Measurements from ENCODE around the gene KNDC1.
"Not testable (repeated sequence)": the region's sequence is repeated elsewhere in the genome, so short reads cannot be mapped to it uniquely, and the experiment has no call there.

KNDC1 gene

DNA sequence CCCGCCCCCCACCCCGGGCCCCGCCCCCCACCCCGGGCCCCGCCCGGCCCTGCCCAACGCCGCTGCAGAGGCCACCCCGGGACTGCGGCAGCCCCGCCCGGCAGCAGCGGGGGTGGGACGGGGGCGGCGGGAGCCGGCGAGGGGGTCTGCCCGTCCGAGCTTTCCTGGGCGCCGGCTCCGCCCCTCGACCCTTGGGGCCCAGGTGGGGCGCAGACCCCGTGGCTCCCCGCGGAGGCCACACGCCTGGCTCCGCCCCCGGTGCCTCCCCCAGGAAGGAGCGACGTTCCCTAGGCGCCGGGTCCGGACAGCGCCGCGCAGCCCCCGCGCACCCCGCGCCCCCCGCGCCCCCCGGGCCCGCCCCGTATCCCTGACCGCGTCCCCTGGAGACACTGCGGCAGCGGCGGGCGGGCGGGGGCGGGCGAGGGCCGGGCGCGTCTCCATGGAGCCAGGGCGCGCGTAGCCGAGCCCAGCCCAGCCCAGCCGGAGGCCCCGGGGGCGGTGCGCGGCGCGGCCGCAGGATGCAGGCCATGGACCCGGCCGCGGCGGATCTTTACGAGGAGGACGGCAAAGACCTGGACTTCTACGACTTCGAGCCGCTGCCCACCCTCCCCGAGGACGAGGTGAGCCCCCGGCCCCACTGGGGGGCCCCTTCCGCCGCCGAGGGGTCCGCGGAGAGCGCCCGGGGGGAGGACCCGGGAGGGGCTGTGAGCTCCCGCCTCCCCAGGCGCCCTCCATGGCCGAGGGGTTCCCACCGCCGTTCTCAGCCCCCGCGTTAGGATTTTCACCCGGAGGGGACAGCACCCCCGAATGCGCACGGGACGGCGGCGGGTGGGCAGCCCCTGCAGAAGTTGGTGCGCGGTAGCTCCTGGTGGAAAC, at the start of gene KNDC1:
KNDC1 (plus strand) TSS at position 270 of the 876 bp plus-strand sequence; CDS start at position 519, 249 bp downstream.
- Histone ChIP-seq H3K36me3 (ENCODE audit: insufficient read depth, low read length) (no peaks in the 10 kb centered on the region), H2AFZ (ENCODE audit: low read depth, low read length) (peak within 1 kb of the TSS; percentile 83), H3K9me3 (ENCODE audit: low read length) (peaks cover 2% of the 10 kb centered on the region), H3K27me3 (ENCODE audit: insufficient read depth, low read length) (peaks cover 5% of the 10 kb centered on the region), H3K4me1 (ENCODE audit: insufficient read depth, low read length) (peaks cover 14% of the 10 kb centered on the region), H3K4me3 (ENCODE audit: low read length) (peak within 1 kb of the TSS; percentile 76)

DNA sequence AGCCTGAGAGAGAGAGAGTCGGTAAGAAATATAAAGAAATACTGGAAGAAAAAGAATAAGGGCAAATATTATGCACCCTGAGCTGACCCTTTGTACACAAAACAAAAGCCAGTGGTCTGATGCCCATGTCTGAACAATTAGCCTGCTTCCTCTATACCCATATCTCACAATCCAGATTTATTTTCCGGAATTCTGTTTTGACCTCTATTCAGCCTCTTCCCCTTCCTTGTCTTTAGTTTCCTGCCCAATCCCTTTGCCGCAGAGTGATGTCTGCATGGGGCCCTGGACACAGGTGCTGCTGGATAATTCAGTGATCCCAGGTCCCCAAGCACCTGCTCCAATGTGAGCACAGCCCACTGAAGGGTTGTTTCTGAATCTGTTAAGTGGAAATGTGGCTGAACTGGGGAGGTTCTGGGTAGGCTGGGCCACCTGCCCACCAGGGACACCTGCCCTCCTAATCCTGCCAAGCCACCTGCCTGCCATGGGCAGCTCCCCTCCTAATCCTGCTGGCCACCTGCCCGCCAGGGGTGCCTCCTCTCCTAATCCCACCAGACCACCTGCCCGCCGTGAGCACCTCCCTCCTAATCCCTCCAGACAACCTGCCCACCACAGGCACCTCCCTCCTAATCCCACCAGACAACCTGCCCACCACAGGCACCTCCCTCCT, 49.3 kb upstream of the KNDC1 start:
- no peak overlapping the region for H3K4me3 ChIP-seq (ENCODE audit: low read length)
- H3K9me3 ChIP-seq (ENCODE audit: low read length) = peaks cover 38% of the 10 kb centered on the region
- H3K27me3 ChIP-seq (ENCODE audit: insufficient read depth, low read length) = no peaks in the 10 kb centered on the region
- no peaks in the 10 kb centered on the region for H3K4me1 ChIP-seq (ENCODE audit: insufficient read depth, low read length)
- no peak overlapping the region for H2AFZ ChIP-seq (ENCODE audit: low read depth, low read length)
- H3K36me3 ChIP-seq (ENCODE audit: insufficient read depth, low read length) = no peaks in the 10 kb centered on the region

GRCh38 chr10:133111640-133112039, 48.4 kb upstream of the KNDC1 start:
- not testable (repeated sequence) for H2AFZ ChIP-seq (ENCODE audit: low read depth, low read length); H3K36me3 ChIP-seq (ENCODE audit: insufficient read depth, low read length); H3K4me3 ChIP-seq (ENCODE audit: low read length); H3K27me3 ChIP-seq (ENCODE audit: insufficient read depth, low read length); H3K4me1 ChIP-seq (ENCODE audit: insufficient read depth, low read length)
- peaks cover 34% of the 10 kb centered on the region for H3K9me3 ChIP-seq (ENCODE audit: low read length)

- Histone ChIP-seq H3K4me3 (ENCODE audit: low read length) (no peak overlapping the region), H2AFZ (ENCODE audit: low read depth, low read length) (no peak overlapping the region), H3K9me3 (ENCODE audit: low read length) (peaks cover 26% of the 10 kb centered on the region), H3K36me3 (ENCODE audit: insufficient read depth, low read length) (no peaks in the 10 kb centered on the region), H3K27me3 (ENCODE audit: insufficient read depth, low read length) (no peaks in the 10 kb centered on the region), H3K4me1 (ENCODE audit: insufficient read depth, low read length) (no peaks in the 10 kb centered on the region)
Measured at GRCh38 chr10:133113146-133113830, 46.7 kb upstream of the KNDC1 start.

DNA sequence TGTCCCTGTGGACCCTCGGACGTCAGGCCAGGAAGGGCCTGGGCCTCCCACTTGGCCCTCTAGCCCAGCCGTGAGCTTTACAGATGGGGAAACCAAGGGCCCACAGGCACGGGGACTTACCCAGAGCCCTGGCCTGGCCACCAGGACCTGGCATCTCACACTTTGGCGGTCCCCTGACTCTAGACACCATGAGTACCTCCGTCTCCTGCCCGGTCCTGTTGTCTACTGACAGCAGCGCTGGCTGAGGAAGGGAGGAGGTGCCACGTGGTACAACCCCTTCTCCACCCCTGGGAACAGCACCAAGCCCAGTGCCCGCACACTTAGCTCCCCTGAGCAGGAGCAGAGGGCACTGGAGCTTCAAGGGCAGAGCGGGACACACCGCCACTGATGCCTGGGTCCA, 46.2 kb upstream of the KNDC1 start:
- H3K4me3 ChIP-seq (ENCODE audit: low read length) = no peak overlapping the region
- peaks cover 26% of the 10 kb centered on the region for H3K9me3 ChIP-seq (ENCODE audit: low read length)
- H2AFZ ChIP-seq (ENCODE audit: low read depth, low read length) = no peak overlapping the region
- H3K4me1 ChIP-seq (ENCODE audit: insufficient read depth, low read length) = no peaks in the 10 kb centered on the region
- H3K27me3 ChIP-seq (ENCODE audit: insufficient read depth, low read length) = no peaks in the 10 kb centered on the region
- H3K36me3 ChIP-seq (ENCODE audit: insufficient read depth, low read length) = no peaks in the 10 kb centered on the region

DNA sequence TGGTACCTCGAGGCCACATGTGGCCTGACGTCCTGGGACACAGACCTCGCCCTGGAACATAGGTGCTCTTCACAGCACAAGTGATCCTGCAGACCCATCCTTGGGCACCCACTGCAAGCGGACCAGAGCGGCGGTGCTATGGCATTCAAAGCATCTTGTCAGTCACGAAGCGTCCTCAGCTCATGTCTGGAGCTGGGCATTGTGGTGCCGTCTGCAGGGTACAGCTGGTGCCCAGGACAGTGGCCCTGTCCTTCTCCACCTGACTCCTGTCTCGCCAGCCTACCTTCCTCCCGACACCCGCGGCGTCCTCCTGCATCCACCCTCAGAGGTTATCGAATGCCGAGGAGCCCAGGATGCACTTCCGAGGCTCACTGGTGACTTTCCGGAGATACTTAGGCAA, 45.8 kb upstream of the KNDC1 start:
- H2AFZ ChIP-seq (ENCODE audit: low read depth, low read length) = no peak overlapping the region
- H3K27me3 ChIP-seq (ENCODE audit: insufficient read depth, low read length) = no peaks in the 10 kb centered on the region
- H3K4me1 ChIP-seq (ENCODE audit: insufficient read depth, low read length) = no peaks in the 10 kb centered on the region
- no peaks in the 10 kb centered on the region for H3K36me3 ChIP-seq (ENCODE audit: insufficient read depth, low read length)
- peaks cover 28% of the 10 kb centered on the region for H3K9me3 ChIP-seq (ENCODE audit: low read length)
- H3K4me3 ChIP-seq (ENCODE audit: low read length) = no peak overlapping the region

GRCh38 chr10:133114726-133115452, 45.1 kb upstream of the KNDC1 start:
- no peaks in the 10 kb centered on the region for H3K27me3 ChIP-seq (ENCODE audit: insufficient read depth, low read length)
- no peaks in the 10 kb centered on the region for H3K36me3 ChIP-seq (ENCODE audit: insufficient read depth, low read length)
- no peak overlapping the region for H2AFZ ChIP-seq (ENCODE audit: low read depth, low read length)
- no peaks in the 10 kb centered on the region for H3K4me1 ChIP-seq (ENCODE audit: insufficient read depth, low read length)
- H3K9me3 ChIP-seq (ENCODE audit: low read length) = peaks cover 25% of the 10 kb centered on the region
- no peak overlapping the region for H3K4me3 ChIP-seq (ENCODE audit: low read length)

- Histone ChIP-seq H3K27me3 (ENCODE audit: insufficient read depth, low read length) (no peaks in the 10 kb centered on the region), H2AFZ (ENCODE audit: low read depth, low read length) (no peak overlapping the region), H3K9me3 (ENCODE audit: low read length) (peaks cover 20% of the 10 kb centered on the region), H3K4me3 (ENCODE audit: low read length) (no peak overlapping the region), H3K4me1 (ENCODE audit: insufficient read depth, low read length) (no peaks in the 10 kb centered on the region), H3K36me3 (ENCODE audit: insufficient read depth, low read length) (no peaks in the 10 kb centered on the region)
Measured at GRCh38 chr10:133115453-133115842, 44.6 kb upstream of the KNDC1 start.

GRCh38 chr10:133115976-133116375, 44.0 kb upstream of the KNDC1 start:
- H3K4me3 ChIP-seq (ENCODE audit: low read length) = no peak overlapping the region
- H3K9me3 ChIP-seq (ENCODE audit: low read length) = peaks cover 20% of the 10 kb centered on the region
- H3K4me1 ChIP-seq (ENCODE audit: insufficient read depth, low read length) = no peaks in the 10 kb centered on the region
- no peaks in the 10 kb centered on the region for H3K36me3 ChIP-seq (ENCODE audit: insufficient read depth, low read length)
- H2AFZ ChIP-seq (ENCODE audit: low read depth, low read length) = no peak overlapping the region
- H3K27me3 ChIP-seq (ENCODE audit: insufficient read depth, low read length) = no peaks in the 10 kb centered on the region

DNA sequence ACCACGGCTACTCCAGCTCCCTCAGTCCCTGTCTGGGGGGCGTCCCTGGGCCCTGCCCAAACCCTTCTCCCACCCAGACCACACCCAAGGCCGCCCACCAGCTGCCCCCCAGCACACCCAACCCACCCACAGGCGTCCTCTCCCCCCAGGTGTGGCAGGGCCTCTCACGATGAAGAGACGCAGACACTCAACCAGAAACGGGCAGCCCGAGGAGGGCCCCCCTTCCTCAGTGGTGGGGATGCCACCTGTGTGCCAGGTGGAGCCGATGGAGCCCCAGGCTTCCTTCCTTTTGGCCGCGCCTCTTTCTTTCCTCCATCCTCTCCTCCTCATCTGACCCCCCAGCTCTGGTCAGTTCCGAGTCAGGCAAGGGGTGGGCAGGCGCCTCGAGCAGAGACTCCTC, 43.6 kb upstream of the KNDC1 start:
- Histone ChIP-seq H3K36me3 (ENCODE audit: insufficient read depth, low read length) (no peaks in the 10 kb centered on the region), H3K27me3 (ENCODE audit: insufficient read depth, low read length) (no peaks in the 10 kb centered on the region), H3K9me3 (ENCODE audit: low read length) (peaks cover 24% of the 10 kb centered on the region), H3K4me3 (ENCODE audit: low read length) (no peak overlapping the region), H3K4me1 (ENCODE audit: insufficient read depth, low read length) (no peaks in the 10 kb centered on the region), H2AFZ (ENCODE audit: low read depth, low read length) (no peak overlapping the region)

- H2AFZ ChIP-seq (ENCODE audit: low read depth, low read length) = no peak overlapping the region
- peaks cover 22% of the 10 kb centered on the region for H3K9me3 ChIP-seq (ENCODE audit: low read length)
- no peak overlapping the region for H3K4me3 ChIP-seq (ENCODE audit: low read length)
- H3K27me3 ChIP-seq (ENCODE audit: insufficient read depth, low read length) = no peaks in the 10 kb centered on the region
- H3K36me3 ChIP-seq (ENCODE audit: insufficient read depth, low read length) = no peaks in the 10 kb centered on the region
- H3K4me1 ChIP-seq (ENCODE audit: insufficient read depth, low read length) = no peaks in the 10 kb centered on the region
Measured at GRCh38 chr10:133117036-133117687, 42.9 kb upstream of the KNDC1 start.

DNA sequence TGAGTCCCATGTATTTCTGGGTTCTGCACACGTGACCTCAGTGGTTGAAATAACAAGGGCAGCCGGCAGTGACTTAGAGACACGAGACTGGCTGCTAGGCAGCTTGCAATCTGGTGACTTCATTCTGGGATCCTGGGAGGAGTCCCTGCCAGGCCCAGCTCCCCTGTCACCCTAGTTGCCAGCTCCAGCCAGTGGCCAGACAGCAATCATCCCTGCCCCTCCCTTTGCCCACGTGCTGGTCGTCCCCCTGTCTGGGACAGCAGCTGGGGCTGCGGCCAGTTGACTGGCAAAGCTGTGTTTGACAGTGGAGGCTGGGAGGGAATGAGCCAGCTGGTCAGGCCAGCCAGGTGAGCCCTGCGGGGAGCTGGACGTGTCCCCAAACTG, 42.3 kb upstream of the KNDC1 start:
- H3K4me1 ChIP-seq (ENCODE audit: insufficient read depth, low read length) = no peaks in the 10 kb centered on the region
- H3K4me3 ChIP-seq (ENCODE audit: low read length) = no peak overlapping the region
- H3K9me3 ChIP-seq (ENCODE audit: low read length) = peaks cover 22% of the 10 kb centered on the region
- no peak overlapping the region for H2AFZ ChIP-seq (ENCODE audit: low read depth, low read length)
- no peaks in the 10 kb centered on the region for H3K27me3 ChIP-seq (ENCODE audit: insufficient read depth, low read length)
- no peaks in the 10 kb centered on the region for H3K36me3 ChIP-seq (ENCODE audit: insufficient read depth, low read length)
